SK-N-SH (cell line): Measurements from ENCODE around the gene UCK1. TPM values are rescaled to one million over a fixed set of nuclear protein-coding genes. Genes with fewer than 3 reads are reported as not detected.

Experiments
- CTCF ChIA-PET: fragments of 300-600, 350-600 bp; formaldehyde crosslinking; extraction: SDS; loops from one replicate; lab custom pipeline; 2021; lab: Yijun Ruan, JAX
- POLR2A ChIA-PET: fragments of 350-600 bp; sonication (Branson Sonifier 250); formaldehyde crosslinking; extraction: SDS; loops from one replicate; lab custom pipeline; 2020; ENCODE audit warnings: antibody characterized with exemption, inconsistent platforms; lab: Yijun Ruan, JAX
- DNase-seq: peaks from one replicate; pipeline ENCODE4 v3.0.0; 2012
- H2AFZ ChIP-seq: fragments of 200-600 bp; sonication (generic); 2 replicates; pipeline ENCODE4 v1.8.1; 2016; ENCODE audit warnings: antibody characterized with exemption, mild to moderate bottlenecking, low read depth
- H3F3A ChIP-seq: fragments of 200-600 bp; sonication (generic); replicated peaks from 2 replicates; pipeline ENCODE3; 2016; ENCODE audit warnings: antibody characterized with exemption, mild to moderate bottlenecking; ENCODE audit not compliant: insufficient read depth
- H3K27ac ChIP-seq, 2 experiments: fragments of 200-500 bp in 1 of 2; fragments of 200-600 bp in 1 of 2; sonication (Bioruptor generic) in 1 of 2; sonication (generic), shearing (Covaris generic) in 1 of 2; 2 replicates each; pipeline versions ENCODE4 v1.5.1 to v1.6.1; 2014 to 2016; ENCODE audit warnings: low read depth in 2 of 2, inconsistent platforms in 1 of 2, low read length in 1 of 2, mild to moderate bottlenecking in 1 of 2, mixed read lengths in 1 of 2
- H3K27me3 ChIP-seq: fragments of 200-600 bp; sonication (generic), shearing (Covaris generic); 2 replicates; pipeline ENCODE4 v1.6.1; 2016; ENCODE audit warnings: mixed run types; ENCODE audit not compliant: insufficient read depth
- H3K36me3 ChIP-seq, 2 experiments: fragments of 200-500 bp in 1 of 2; fragments of 200-600 bp in 1 of 2; sonication (Bioruptor generic) in 1 of 2; sonication (generic) in 1 of 2; replicated peaks in 1 of 2; 2 replicates each; pipeline versions ENCODE3 to v1.5.1; 2014 to 2016; ENCODE audit warnings: low read length in 1 of 2, mild to moderate bottlenecking in 1 of 2; ENCODE audit not compliant: insufficient read depth in 2 of 2, control insufficient read depth in 1 of 2
- H3K4me1 ChIP-seq, 2 experiments: fragments of 200-500 bp in 1 of 2; fragments of 200-600 bp in 1 of 2; sonication (Bioruptor generic) in 1 of 2; sonication (generic), shearing (Covaris generic) in 1 of 2; 2 replicates each; pipeline versions ENCODE4 v1.5.1 to v1.6.1; 2014 to 2016; ENCODE audit warnings: low read depth in 1 of 2, low read length in 1 of 2, mixed run types in 1 of 2; ENCODE audit not compliant: insufficient read depth in 2 of 2, control insufficient read depth in 1 of 2
- H3K4me2 ChIP-seq: fragments of 200-600 bp; sonication (generic), shearing (Covaris generic); 2 replicates; pipeline ENCODE4 v1.6.1; 2017; ENCODE audit warnings: mixed run types
- H3K4me3 ChIP-seq, 2 experiments: fragments of 200-500 bp in 1 of 2; fragments of 200-600 bp in 1 of 2; sonication (Bioruptor generic) in 1 of 2; sonication (generic), shearing (Covaris generic) in 1 of 2; 2 replicates each; pipeline versions ENCODE4 v1.5.1 to v1.8.1; 2014 to 2016; ENCODE audit warnings: low read depth in 2 of 2, inconsistent platforms in 1 of 2, low read length in 1 of 2, mild to moderate bottlenecking in 1 of 2, mixed read lengths in 1 of 2, moderate library complexity in 1 of 2
- H3K79me2 ChIP-seq: fragments of 200-600 bp; sonication (generic); 2 replicates; pipeline ENCODE4 v1.8.1; 2017; ENCODE audit warnings: mild to moderate bottlenecking; ENCODE audit not compliant: insufficient read depth
- H3K9ac ChIP-seq: fragments of 200-600 bp; sonication (generic); 2 replicates; pipeline ENCODE4 v1.6.1; 2017; ENCODE audit warnings: mixed run types
- H3K9me2 ChIP-seq: fragments of 200-600 bp; sonication (generic); 2 replicates; pipeline ENCODE4 v1.6.1; 2017; ENCODE audit warnings: mixed run types
- H3K9me3 ChIP-seq: fragments of 200-600 bp; sonication (generic); 2 replicates; pipeline ENCODE4 v1.6.1; 2017; ENCODE audit warnings: mixed run types, mild to moderate bottlenecking, moderate library complexity
- H4K20me1 ChIP-seq: fragments of 200-600 bp; sonication (generic); 2 replicates; pipeline ENCODE4 v1.6.1; 2017; ENCODE audit warnings: mild to moderate bottlenecking, mixed run types; ENCODE audit not compliant: insufficient read depth
- CHD2 ChIP-seq: fragments of 150-350 bp; IDR thresholded peaks from 2 replicates; pipeline ENCODE4 v1.6.1; 2018; ENCODE audit warnings: low read length; ENCODE audit not compliant: partially characterized antibody
- EP300 ChIP-seq, 2 experiments: IDR thresholded peaks; 2 replicates each; pipeline versions ENCODE4 v1.4.0 to v1.6.1; 2012; ENCODE audit warnings: borderline replicate concordance in 1 of 2, low read depth in 1 of 2, low read length in 1 of 2
- FOSL2 ChIP-seq: IDR thresholded peaks from 2 replicates; pipeline ENCODE4 v1.4.0; 2012; ENCODE audit warnings: low read depth, mild to moderate bottlenecking, moderate library complexity, borderline replicate concordance
- GATA2 ChIP-seq: sonication (generic); formaldehyde crosslinking; IDR thresholded peaks from 2 replicates; pipeline ENCODE4 v1.5.0; 2020; ENCODE audit warnings: mild to moderate bottlenecking, missing genetic modification reagents
- MEF2A ChIP-seq: IDR thresholded peaks from 2 replicates; pipeline ENCODE4 v1.4.0; 2012; ENCODE audit warnings: low read depth, borderline replicate concordance
- PBX3 ChIP-seq: IDR thresholded peaks from 2 replicates; pipeline ENCODE4; 2012
- RCOR1 ChIP-seq: fragments of 150-350 bp; IDR thresholded peaks from 2 replicates; pipeline ENCODE4 v1.6.1; 2017; ENCODE audit warnings: antibody characterized with exemption, low read length
- TAF1 ChIP-seq: IDR thresholded peaks from 2 replicates; pipeline ENCODE4 v1.6.1; 2012; ENCODE audit warnings: low read depth, mild to moderate bottlenecking, low read length, moderate library complexity, borderline replicate concordance
- TCF12 ChIP-seq: IDR thresholded peaks from 2 replicates; pipeline ENCODE4 v1.4.0; 2012
- YY1 ChIP-seq: IDR thresholded peaks from 2 replicates; pipeline ENCODE4 v1.4.0; 2012; ENCODE audit warnings: low read depth, mild to moderate bottlenecking
- WGBS: methylation state at CpG from one replicate; pipeline ENCODE4 v1.1.6; 2017; ENCODE audit warnings: low lambda C conversion rate; 5-methylcytosine and 5-hydroxymethylcytosine counted together
- polyA plus RNA-seq, 3 experiments: library from polyadenylated mRNA; depleted of rRNA; stranded (reverse); fragments of >200 nt; gene quantifications; 2 replicates each; pipeline ENCODE4 v1.2.3, GENCODE V29; 2012
- TF ChIP-seq, protein P1 (sequence below): IDR thresholded peaks from 2 replicates; pipeline ENCODE4 v1.4.0; 2012; ENCODE audit warnings: low read depth, borderline replicate concordance
- TF ChIP-seq, protein P2 (sequence below): IDR thresholded peaks from 2 replicates; pipeline ENCODE4 v1.6.1; 2012; ENCODE audit warnings: mild to moderate bottlenecking, low read depth, low read length, moderate library complexity

UCK1 gene
- polyA plus RNA-seq, 1 of the 3 experiments (the other 2 are of a cell fraction), result 32.9 TPM

- H3K9me3 ChIP-seq, result no peaks in the 10 kb centered on the region
- ChIA-PET CTCF (interaction anchor here (0.6 to 1.1 kb wide), 3 partner anchors 10 to 36 kb away, joined by 3 read pairs; no protein-coding TSS in a partner anchor), POLR2A (interaction anchor here (0.9 to 1.1 kb wide), 2 partner anchors 150 to 174 kb away, joined by 3 read pairs; no protein-coding TSS in a partner anchor)
- no peaks in the 10 kb centered on the region for H4K20me1 ChIP-seq
- H2AFZ ChIP-seq, result no peak overlapping the region
- H3K4me3 ChIP-seq, result no peak overlapping the region
- no peak for DNase-seq
- 87% methylated on average over 15 of the region's 29 CpGs for WGBS
- H3K27ac ChIP-seq, result no peak overlapping the region; a peak in 1 of 4 replicates
- no peaks in the 10 kb centered on the region; a peak in 1 of 4 replicates for H3K4me1 ChIP-seq
- H3K79me2 ChIP-seq, result no peaks in the 10 kb centered on the region
- H3K9ac ChIP-seq, result no peak overlapping the region
- H3K36me3 ChIP-seq, result peaks cover 12 to 72% of the 10 kb centered on the region in 2 experiments
- H3K4me2 ChIP-seq, result no peak overlapping the region
- H3K9me2 ChIP-seq, result no peaks in the 10 kb centered on the region
- no peaks in the 10 kb centered on the region for H3F3A ChIP-seq
- no peak for TF ChIP-seq TCF12
- TF ChIP-seq PBX3, result no peak
- TF ChIP-seq, protein P1, sequence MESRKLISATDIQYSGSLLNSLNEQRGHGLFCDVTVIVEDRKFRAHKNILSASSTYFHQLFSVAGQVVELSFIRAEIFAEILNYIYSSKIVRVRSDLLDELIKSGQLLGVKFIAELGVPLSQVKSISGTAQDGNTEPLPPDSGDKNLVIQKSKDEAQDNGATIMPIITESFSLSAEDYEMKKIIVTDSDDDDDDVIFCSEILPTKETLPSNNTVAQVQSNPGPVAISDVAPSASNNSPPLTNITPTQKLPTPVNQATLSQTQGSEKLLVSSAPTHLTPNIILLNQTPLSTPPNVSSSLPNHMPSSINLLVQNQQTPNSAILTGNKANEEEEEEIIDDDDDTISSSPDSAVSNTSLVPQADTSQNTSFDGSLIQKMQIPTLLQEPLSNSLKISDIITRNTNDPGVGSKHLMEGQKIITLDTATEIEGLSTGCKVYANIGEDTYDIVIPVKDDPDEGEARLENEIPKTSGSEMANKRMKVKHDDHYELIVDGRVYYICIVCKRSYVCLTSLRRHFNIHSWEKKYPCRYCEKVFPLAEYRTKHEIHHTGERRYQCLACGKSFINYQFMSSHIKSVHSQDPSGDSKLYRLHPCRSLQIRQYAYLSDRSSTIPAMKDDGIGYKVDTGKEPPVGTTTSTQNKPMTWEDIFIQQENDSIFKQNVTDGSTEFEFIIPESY, result no peak
- no peak for TF ChIP-seq EP300 (IDR thresholded peaks at IDR 0.05; ENCODE audit: borderline replicate concordance in 1 of 2, low read depth in 1 of 2, low read length in 1 of 2)
- TF ChIP-seq MEF2A, result no peak
- TF ChIP-seq TAF1, result no peak
- H3K27me3 ChIP-seq, result no peaks in the 10 kb centered on the region
These were observed 7.3 kb downstream of the UCK1 start for GRCh38 chr9:131523451-131524435.

- Histone ChIP-seq H3K79me2 (no peaks in the 10 kb centered on the region), H3F3A (no peaks in the 10 kb centered on the region), H3K4me2 (no peak overlapping the region), H3K4me1 (no peaks in the 10 kb centered on the region; a peak in 1 of 4 replicates), H3K4me3 (no peak overlapping the region), H3K36me3 (peaks cover 12 to 72% of the 10 kb centered on the region in 2 experiments), H3K27ac (no peak overlapping the region), H3K27me3 (no peaks in the 10 kb centered on the region), H2AFZ (no peak overlapping the region), H3K9me2 (no peaks in the 10 kb centered on the region), H4K20me1 (no peaks in the 10 kb centered on the region), H3K9me3 (no peaks in the 10 kb centered on the region), H3K9ac (no peak overlapping the region)
- ChIA-PET CTCF (interaction anchor here (0.6 to 1.1 kb wide), 3 partner anchors 9 to 36 kb away, joined by 3 read pairs; no protein-coding TSS in a partner anchor), POLR2A (interaction anchor here (1.1 kb wide), 1 partner anchor 150 kb away, joined by 3 read pairs; no protein-coding TSS in a partner anchor)
- TF ChIP-seq TAF1, result no peak
- TF ChIP-seq CHD2, result no peak
- TF ChIP-seq FOSL2, result no peak
- TF ChIP-seq MEF2A, result no peak
- no peak for TF ChIP-seq EP300 (IDR thresholded peaks at IDR 0.05; ENCODE audit: borderline replicate concordance in 1 of 2, low read depth in 1 of 2, low read length in 1 of 2)
- no peak for TF ChIP-seq GATA2 (CRISPR knock-in tag)
- TF ChIP-seq RCOR1, result no peak
- TF ChIP-seq, protein P2, sequence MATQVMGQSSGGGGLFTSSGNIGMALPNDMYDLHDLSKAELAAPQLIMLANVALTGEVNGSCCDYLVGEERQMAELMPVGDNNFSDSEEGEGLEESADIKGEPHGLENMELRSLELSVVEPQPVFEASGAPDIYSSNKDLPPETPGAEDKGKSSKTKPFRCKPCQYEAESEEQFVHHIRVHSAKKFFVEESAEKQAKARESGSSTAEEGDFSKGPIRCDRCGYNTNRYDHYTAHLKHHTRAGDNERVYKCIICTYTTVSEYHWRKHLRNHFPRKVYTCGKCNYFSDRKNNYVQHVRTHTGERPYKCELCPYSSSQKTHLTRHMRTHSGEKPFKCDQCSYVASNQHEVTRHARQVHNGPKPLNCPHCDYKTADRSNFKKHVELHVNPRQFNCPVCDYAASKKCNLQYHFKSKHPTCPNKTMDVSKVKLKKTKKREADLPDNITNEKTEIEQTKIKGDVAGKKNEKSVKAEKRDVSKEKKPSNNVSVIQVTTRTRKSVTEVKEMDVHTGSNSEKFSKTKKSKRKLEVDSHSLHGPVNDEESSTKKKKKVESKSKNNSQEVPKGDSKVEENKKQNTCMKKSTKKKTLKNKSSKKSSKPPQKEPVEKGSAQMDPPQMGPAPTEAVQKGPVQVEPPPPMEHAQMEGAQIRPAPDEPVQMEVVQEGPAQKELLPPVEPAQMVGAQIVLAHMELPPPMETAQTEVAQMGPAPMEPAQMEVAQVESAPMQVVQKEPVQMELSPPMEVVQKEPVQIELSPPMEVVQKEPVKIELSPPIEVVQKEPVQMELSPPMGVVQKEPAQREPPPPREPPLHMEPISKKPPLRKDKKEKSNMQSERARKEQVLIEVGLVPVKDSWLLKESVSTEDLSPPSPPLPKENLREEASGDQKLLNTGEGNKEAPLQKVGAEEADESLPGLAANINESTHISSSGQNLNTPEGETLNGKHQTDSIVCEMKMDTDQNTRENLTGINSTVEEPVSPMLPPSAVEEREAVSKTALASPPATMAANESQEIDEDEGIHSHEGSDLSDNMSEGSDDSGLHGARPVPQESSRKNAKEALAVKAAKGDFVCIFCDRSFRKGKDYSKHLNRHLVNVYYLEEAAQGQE, result no peak
- no peak for TF ChIP-seq YY1
- 95% methylated on average over 9 of the region's 9 CpGs for WGBS
- DNase-seq, result no peak
These were observed 8.0 kb downstream of the UCK1 start for GRCh38 chr9:131523086-131523388.
